Sigmoid colon (tissue), 4 donors: ENCODE data around the gene LRP1B.

Source experiments
- POLR2A ChIP-seq, 2 donors: fragments of 450-650 bp; IDR thresholded peaks; one replicate each; pipeline ENCODE4 v1.6.1; 2016; ENCODE audit warnings: antibody characterized with exemption in 2 of 2, mild to moderate bottlenecking in 2 of 2, moderate library complexity in 2 of 2
- POLR2AphosphoS5 ChIP-seq, 4 donors: sonication (generic); formaldehyde crosslinking; IDR thresholded peaks; one replicate each; pipeline ENCODE4 v1.6.1; 2017; ENCODE audit warnings: antibody characterized with exemption in 4 of 4
- TF ChIP-seq, protein P1 (sequence below), 4 experiments: fragments of 450-650 bp in 3 of 4; fragments of 200-600 bp in 1 of 4; IDR thresholded peaks; one replicate each; pipeline ENCODE4 v1.5.1; 2016 to 2019; ENCODE audit warnings: antibody characterized with exemption in 4 of 4, mild to moderate bottlenecking in 3 of 4, moderate library complexity in 2 of 4

DNA sequence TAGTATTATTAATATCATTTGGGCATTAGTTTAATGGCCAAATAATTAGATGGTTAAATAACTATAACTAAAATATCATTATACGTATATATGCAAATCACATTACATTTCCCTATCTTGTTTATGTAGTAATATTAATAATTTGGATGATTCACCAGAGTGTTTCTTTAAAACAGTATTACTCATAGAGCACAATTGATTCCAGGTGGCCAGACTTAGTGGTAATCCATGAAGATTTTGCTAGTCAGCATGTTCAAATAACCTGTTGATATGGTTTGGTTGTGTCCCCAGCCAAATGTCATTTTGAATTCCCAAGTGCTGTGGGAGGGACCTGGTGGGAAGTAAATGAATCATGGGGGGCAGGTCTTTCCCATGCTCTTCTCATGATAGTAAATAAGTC, 782.3 kb downstream of the LRP1B start:
- TF ChIP-seq POLR2A (IDR thresholded peaks at IDR 0.05) (no peak), POLR2AphosphoS5 (IDR thresholded peaks at IDR 0.05) (no peak)
- TF ChIP-seq, protein P1, sequence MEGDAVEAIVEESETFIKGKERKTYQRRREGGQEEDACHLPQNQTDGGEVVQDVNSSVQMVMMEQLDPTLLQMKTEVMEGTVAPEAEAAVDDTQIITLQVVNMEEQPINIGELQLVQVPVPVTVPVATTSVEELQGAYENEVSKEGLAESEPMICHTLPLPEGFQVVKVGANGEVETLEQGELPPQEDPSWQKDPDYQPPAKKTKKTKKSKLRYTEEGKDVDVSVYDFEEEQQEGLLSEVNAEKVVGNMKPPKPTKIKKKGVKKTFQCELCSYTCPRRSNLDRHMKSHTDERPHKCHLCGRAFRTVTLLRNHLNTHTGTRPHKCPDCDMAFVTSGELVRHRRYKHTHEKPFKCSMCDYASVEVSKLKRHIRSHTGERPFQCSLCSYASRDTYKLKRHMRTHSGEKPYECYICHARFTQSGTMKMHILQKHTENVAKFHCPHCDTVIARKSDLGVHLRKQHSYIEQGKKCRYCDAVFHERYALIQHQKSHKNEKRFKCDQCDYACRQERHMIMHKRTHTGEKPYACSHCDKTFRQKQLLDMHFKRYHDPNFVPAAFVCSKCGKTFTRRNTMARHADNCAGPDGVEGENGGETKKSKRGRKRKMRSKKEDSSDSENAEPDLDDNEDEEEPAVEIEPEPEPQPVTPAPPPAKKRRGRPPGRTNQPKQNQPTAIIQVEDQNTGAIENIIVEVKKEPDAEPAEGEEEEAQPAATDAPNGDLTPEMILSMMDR (IDR thresholded peaks at IDR 0.05), result no peak
